ENCODE data around the gene SLCO3A1.

GRCh38 chr15:91916051-91916450 lies 62.5 kb downstream of the SLCO3A1 start:
- TF ChIP-seq CTCF (IDR thresholded peaks at IDR 0.05): no peak
- TF ChIP-seq POLR2A (IDR thresholded peaks at IDR 0.05): no peak
- TF ChIP-seq POLR2AphosphoS5 (IDR thresholded peaks at IDR 0.05): no peak
- TF ChIP-seq EP300 (IDR thresholded peaks at IDR 0.05; ENCODE audit: low read depth): no peak

Data from transverse colon (tissue), 4 donors.